Activated T-cell treated with anti-CD3 and anti-CD28 coated beads for 1 hour (primary cell): ENCODE data around the gene DNAAF5.

Experiments used
- DNase-seq: peaks from one replicate; pipeline ENCODE4 v3.0.0-alpha.2; 2020; ENCODE audit warnings: low read depth

DNAAF5 gene

DNA sequence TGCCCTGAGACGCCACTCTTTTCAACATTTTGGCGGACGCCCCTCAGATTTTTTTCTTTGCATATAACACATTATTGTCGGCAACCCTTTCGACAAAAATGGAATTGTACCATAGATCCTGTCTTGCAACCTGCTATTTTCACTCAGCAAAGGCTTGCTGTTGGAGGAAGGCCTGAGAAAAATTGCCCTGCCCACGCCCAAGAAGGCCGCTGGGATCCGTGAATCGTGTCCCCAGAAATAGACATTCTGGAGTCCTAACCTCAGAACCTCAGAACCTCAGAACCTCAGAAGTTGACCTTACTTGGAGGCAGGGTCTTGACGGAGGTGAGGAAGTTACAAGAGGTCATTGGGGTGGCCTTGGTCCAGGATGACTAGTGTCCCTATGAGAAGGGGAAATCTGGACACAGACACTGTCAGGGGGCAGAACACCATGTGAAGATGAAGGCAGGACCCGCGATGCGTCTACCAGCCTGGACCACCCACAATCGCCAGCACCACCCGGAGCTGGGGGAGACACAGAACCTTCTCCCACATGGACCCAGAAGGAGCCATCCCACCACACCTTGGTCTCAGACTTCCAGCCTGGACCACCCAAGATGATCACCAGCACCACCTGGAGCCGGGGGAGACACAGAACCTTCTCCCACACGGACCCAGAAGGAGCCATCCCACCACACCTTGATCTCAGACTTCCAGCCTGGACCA lies 19.1 kb upstream of the DNAAF5 start:
- no peak for DNase-seq

GRCh38 chr7:710161-710560 lies 16.3 kb upstream of the DNAAF5 start:
- no peak for DNase-seq

GRCh38 chr7:711093-711921 lies 15.2 kb upstream of the DNAAF5 start:
- DNase-seq, result no peak

- DNase-seq, result no peak
Observed at GRCh38 chr7:711922-712380, 14.5 kb upstream of the DNAAF5 start.

DNA sequence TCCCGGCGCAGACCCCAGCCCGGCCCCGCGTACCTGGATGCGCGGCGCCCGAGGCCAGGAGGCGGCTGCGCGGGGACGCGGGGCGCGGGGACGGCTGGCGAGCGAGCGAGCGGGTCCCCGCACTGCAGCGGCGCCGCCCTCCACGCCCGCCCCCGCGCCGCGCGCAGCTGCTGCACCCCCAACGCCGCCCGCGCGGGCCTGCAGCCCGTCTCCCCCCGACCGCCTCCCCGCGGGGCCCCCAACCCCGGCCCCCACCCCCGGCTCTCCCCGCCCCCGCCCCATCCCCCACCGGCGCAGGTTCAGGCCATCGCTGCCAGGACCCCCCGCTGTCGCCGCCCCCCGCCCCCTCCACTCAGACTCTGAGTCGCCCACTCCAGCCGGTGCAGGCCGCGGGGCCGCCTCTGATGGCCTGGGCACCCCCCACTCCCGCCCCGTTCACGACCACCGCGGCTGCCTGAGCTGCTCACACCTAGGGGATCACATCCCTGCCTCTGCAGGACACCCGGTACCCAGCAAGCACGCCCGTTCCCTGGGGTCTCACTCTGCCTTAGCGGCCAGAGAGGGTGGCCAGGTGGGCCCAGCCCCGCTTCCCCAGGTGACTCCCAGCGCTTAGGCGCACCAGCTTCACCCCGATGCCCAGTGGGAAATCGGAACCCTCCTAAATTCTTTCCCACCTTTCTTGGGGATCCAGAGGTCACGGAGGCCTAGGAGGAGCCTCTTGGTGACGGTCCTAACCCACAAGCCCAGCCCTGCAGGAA lies 13.9 kb upstream of the DNAAF5 start:
- DNase-seq, result no peak

GRCh38 chr7:713139-713457 lies 13.4 kb upstream of the DNAAF5 start:
- no peak for DNase-seq

- no peak for DNase-seq
Observed at GRCh38 chr7:713488-714230, 12.8 kb upstream of the DNAAF5 start.

GRCh38 chr7:714251-714671 lies 12.2 kb upstream of the DNAAF5 start:
- no peak for DNase-seq

DNA sequence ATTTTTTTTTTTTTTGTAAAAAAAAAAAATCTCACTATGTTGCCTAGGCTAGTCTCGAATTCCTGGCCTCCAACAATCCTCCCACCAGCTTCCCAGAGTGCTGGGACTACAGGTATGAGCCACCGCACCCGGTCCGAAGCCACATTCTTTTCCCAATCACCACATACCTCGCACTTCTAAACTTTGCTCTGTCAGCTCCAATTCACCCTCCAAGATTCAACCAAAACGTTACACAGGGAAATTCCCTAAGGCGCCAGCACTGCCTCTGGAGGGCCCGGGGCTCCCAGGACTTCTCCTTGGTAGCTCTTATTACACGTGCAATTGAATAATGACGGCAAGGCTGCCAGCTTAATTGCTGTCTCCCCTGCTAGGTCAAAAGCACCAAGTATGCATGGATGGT lies 10.3 kb upstream of the DNAAF5 start:
- no peak for DNase-seq

DNA sequence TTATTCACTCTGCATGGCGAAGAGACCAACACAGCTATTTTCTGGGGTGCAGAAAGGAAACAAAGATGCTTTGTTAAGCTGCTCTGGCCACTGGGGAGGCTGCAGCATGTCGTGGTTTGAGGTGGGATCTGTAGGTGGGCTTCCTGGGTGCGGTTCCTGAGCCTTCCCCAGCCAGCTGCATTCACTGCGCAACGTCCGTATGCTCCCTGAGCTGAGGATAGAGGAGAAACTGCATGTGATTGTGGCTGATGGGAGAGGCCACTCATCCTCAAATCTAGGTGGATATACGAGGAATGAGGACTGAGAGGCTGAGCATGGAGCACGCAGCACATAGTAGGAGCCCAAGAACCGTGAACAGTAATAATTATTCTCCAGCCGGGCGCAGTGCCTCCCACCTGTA lies 9.9 kb upstream of the DNAAF5 start:
- no peak for DNase-seq

GRCh38 chr7:721619-722248 lies 4.8 kb upstream of the DNAAF5 start:
- no peak for DNase-seq

DNA sequence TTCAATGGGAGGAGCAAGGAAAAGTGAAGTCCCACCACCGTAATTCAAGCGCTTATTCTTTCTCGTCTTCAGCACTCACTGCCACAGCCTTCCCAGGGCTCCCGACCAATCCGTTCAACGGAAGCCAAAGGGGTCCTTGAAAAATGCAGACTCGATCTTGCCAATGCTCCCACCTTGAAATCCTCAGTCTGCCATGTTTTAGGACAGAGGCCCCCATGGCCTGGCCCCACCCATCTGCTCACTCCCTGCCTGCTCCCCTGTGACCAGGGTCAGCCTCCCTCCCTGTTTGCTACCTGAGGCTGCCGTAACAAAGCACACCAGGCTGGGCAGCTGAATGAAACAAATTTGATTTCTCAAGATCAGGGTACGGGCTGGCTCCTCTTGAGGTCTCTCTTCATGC lies 3.0 kb upstream of the DNAAF5 start:
- DNase-seq, result no peak

DNA sequence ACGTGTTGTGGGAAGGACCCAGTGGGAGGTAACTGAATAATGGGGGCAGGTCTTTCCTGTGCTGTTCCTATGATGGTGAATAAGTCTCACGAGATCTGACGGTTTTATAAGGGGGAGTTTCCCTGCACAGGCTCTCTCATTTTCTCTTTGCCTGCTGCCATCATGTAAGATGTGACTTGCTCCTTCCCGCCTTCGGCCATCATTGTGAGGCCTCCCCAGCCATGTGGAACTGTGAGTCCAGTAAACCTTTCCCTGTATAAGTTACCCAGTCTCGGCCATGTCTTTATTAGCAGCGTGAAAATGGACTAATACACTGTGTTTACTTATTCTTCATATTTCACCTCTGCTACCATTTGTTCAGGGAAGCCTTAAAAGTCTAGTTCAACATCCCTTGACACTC lies 2.2 kb upstream of the DNAAF5 start:
- no peak for DNase-seq

DNA sequence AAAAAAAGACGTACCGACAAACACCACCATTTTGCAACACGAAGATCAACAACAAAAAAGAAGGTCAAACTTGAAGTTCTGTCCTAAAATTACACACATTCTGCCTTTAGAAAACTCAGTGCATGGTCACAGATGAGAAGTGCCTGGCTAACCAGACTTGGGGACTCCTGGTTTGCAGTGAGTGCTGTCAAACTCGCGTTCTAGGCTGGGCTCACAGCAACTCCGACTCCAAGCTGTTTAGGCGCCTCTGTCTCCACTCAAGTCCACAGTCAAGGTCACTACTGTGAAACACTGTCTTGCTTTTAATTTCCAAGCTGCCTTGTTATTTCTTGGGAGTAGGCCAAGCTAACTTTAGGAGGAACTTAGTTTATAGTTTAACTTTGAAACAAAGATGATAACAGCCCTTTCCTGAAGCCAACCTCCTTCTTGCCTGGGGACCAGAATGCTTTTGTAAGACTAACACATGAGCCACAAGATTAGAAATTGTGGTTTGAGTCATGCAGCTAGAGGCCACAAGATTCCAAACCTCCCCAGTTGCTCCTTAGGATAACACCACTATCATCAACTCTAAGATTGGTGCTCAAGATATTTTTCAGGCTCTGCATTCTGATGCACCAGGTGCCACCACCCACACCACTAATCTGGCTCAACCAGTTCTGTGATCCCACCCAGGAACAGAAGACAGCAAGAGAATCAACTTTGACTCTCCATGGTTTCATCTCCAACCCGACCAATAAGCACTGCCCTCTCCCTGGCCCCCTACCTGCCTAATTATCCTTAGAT lies 1.1 kb upstream of the DNAAF5 start:
- no peak for DNase-seq

- DNase-seq, result no peak
Observed at GRCh38 chr7:726854-727103, 280 bp downstream of the DNAAF5 start.

DNA sequence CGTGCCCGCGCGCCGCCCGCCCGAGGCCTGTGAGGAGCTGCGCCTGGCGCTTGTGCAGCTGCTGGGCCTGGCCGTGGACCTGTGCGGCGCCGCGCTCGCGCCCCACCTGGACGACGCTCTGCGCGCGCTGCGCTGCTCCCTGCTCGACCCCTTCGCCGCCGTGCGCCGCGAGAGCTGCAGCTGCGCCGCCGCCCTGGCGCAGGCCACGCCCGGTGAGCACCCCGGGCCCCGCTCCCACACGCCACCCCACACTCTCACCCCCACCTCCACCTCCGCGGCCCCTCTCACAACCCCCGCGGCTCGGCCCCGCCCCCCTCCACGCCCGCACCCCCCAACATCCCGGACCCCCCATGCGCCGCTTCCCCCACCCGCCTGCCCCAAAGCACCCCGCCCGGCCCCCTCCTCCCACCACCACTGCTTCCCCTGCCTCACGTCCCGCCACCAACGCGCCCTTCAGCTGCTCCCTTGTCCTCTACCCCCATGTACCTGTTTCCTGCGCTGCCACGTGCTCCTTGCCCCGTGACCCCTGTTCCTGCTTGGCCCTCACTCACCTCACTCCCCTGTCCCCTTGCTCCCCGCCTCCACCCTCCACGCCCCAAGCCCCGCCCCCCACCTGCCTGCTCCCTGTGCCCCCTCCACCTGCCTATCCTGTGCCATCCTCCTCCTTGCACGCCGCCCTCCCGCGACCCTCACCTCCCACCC lies 756 bp downstream of the DNAAF5 start, which contains the start of gene PRKAR1B:
PRKAR1B (minus strand) TSS at position 178 of the 702 bp plus-strand sequence. CDS start 15,776 bp downstream, outside the sequence.
- peak; percentile 9 for DNase-seq

DNA sequence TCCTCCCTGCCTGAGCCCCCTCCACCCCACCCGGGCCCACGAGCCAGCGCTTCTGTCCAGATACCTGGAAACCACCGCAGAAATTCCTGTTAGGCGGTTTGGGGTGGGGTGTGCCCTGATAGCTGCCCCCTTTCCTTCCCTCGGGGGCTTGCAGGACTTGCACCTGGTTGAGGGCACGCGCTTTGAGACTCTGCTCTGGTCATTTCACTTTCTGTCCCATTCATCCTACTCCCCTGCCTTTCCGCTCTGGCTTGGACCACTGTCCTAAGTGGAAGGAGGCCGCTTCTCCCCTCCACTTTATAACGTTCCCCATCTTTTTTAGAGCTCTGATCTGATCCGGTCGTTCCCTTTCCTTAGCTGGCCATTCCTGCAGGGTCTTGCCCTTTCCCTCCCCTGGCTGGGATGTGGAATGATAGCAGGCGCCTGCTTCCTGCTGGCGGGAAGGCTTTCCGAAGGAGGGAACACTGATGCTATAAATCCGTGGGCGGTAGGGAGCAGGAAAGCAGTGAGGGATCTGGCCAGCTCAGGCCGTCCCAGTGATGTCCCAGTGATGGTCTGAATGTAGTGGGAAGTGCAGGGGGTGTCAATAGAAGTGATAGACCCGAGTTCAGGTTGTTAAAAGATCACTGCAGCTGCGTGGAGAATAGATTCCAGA lies 1.4 kb downstream of the DNAAF5 start:
- no peak for DNase-seq

GRCh38 chr7:728602-729001 lies 2.1 kb downstream of the DNAAF5 start:
- no peak for DNase-seq

DNA sequence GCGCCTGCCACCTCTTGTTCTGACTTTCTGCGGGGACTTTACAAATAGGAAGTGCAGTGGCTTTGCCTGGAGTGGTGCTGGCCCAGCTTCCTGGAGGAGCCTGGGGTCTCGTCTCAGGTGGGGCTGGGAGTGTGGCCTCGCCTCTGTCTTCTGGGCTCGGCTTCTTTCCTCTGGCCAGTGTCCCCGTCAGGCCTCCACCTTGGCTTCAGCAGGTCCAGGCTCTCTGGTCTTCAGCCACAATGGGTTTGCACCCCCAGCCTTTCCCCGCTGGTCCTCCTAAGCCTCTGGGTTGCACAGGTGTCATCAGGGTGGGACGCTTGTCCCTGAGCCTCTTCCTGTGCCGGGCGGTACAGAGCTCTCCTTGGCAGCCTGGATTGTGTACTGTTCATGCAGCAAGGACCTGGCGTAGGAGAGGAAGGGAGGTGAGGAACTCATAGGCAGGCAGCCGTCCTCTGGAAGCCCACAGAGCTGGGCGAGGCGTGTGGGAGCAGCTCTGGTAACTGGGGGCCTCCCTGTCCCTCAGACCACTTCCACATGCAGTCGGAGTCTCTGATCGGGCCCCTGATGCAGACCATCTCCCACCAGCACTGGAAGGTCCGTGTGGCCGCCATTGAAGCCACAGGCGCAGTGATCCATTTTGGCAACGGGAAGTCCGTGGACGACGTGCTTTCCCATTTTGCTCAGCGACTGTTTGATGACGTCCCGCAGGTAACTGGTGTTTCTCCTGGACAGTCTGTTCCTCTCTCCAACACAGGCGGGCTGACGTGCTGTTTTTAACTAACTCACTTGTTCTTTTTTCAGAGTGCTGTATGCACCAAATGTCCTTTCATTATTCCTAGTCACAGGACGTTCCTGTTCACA lies 2.9 kb downstream of the DNAAF5 start:
- no peak for DNase-seq
